Nucleus accumbens (tissue), 56 donors: ENCODE results near the gene FBXW4.

Source experiments
- DNase-seq, 56 donors: peaks; one replicate each; lab custom pipeline; 2025; lab: John Stamatoyannopoulos, UW

The FBXW4 gene

DNA sequence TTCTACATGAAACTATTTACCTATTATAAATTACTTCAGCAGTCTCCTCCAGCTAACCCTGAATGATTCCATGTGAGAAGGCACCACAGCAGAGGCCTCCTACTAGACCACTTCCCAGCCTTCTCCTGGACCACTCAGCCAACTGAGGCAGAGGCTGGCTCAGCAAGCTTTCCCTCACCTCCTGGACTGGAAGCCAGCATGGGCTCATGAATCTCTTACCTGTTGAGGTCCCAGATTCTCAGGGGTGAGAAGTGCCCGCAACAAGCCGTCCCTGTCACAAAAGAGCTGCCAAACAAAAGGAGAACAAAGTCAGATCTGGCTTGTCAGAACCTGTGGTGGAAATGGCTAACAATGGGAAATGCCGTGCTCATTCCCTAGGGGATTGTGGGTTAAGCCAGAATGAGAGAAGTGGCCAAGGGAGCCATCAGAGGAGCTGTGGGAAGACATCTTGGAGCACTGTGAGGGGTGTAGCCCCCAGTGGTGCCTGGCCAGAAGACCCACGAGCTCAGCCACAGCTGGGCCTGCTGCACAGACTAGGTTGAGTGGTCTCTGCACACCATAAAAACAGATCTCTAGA is 70.4 kb downstream of the FBXW4 start:
- DNase-seq, result no peak

- no peak for DNase-seq
These were observed 71.4 kb downstream of the FBXW4 start for GRCh38 chr10:101623528-101623927.

- no peak for DNase-seq
These were observed 75.0 kb downstream of the FBXW4 start for GRCh38 chr10:101619983-101620382.

- no peak for DNase-seq
These were observed 76.1 kb downstream of the FBXW4 start for GRCh38 chr10:101618871-101619270.

GRCh38 chr10:101617824-101618568 is 77.0 kb downstream of the FBXW4 start:
- DNase-seq, result no peak

- DNase-seq, result no peak
These were observed 77.7 kb downstream of the FBXW4 start for GRCh38 chr10:101617102-101617823.

- DNase-seq, result no peak
These were observed 78.4 kb downstream of the FBXW4 start for GRCh38 chr10:101616415-101617101.

DNA sequence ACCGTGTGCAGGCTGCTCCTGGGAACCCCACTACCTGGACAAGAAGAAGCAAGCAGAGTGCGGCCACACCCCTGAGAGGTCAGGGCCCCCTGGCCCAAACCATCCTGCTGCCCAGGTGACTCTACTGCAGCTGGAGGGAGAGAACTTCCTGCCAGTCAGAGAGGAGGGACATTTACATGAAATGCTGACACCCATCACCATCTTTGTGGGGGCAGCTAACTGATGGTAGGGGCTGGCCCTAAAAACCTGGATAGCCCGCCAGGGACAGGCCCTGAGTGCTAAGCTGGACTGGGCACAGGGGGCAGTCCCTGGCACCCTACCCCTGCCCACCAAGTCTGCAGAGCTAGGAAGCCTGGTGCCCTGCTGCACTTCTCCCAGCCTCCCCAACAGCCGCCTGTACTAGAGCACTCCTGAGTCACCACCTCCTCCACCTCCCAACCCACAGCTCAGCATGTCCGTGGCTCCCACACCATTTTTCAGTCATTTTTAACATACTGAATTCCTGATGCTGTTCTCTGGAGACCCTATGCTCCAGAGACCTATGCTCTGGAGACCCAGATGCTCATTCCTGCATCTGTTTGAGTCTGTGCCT is 79.3 kb downstream of the FBXW4 start:
- peak in 8 of 56 donors; percentile 3 to 42 (median 18) for DNase-seq

DNA sequence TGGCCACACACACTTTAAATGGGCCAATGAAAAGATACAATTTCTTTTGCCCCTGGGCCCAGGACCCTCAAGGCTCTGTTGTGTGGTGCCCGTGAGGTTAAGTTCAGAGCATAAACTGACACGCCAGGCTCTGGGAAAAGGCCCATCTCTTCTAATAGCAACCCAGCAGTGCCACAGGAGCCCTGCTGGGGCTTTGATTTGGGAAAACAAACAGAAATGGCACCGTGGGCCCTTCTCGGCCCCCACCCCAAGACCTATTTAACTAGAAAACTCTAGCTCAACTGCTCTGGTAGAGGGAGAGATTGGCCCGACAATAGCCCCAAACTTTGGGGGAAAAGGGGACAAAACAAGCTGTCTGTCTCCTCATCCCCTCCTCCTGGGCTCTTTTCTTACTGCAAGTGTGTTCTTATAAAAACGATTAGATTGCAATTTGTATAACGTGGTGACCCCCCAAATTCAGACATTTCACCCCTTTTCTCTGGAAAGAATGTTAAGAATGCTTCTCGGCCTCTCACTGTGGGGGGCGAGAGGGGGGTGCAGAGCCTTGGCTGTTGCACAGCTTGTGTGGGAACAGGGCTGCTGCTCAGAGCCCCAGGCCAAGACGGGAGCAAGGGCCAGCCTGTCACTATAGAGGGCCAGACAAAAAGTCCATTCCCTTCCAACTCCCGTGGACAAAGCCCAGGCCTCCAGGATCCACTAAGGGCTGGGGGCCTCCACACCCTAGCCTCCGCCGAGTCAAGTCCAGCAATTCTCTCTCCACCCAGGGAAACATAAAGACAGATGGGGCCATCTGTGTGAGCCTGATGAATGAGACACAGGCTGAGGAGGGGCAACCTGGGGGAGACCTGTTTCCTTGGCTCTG is 80.1 kb downstream of the FBXW4 start:
- no peak for DNase-seq

GRCh38 chr10:101613646-101614045 is 81.3 kb downstream of the FBXW4 start:
- peak in 1 of 56 donors; percentile 15 for DNase-seq

- peak in 1 of 56 donors; percentile 20 for DNase-seq
These were observed 82.1 kb downstream of the FBXW4 start for GRCh38 chr10:101612872-101613271.

DNA sequence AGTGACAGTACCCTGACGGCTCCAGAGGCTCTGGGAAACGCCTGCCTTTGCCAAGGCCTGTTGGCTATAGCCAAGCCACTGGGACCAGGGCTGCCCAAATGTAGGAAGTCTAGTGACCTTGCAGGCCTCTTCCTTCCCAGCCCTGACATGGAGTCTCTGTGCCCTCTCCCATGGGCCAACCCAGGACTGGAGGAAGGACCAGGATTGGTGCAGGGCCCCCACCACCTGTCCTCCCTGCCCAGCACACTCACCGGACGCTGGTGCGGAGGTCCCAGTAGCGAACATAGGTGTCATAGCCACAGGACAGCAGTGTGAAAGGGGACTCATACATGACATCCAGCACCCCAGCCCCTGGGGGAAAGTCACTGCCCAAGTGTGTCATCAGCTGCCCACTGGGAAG is 82.9 kb downstream of the FBXW4 start:
- no peak for DNase-seq

DNA sequence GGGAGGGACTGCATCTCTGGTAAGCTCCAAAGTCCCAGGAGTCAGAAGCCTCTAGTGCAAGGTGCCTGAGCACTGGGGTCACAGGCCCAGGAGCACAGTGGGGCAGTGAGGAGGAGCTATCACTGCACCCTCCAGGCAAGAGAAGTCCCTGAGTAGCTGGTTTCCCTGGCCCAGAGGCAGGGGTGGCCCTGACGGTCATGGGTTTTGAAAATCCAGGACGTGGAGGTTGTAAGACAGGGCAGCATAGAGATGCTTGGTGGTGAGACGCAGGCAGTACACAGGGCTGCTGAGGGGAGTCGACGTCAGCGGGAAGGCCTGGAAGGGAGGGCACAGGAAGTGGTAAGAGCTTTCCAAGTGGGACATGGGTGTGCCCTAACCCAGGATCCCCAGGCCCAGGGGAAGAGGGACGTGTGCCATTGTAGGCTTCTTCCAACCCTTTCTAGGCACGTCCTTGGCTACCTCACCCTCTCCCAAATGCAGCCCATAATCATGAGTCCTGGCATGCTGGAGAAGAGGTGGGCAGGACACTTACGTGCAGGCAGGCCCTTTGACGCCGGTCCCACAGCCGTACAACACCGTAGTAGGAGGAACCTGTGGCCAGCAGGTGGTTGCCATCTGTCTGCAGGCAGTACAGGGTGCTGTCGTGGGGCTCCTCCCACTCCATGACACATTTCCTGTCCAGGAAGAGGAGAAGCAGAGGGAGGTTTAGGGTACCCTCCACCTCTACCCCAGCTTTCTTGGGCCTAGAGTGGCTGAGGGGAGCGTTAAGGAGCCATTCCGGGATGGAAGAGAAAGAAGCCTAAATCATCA is 83.7 kb downstream of the FBXW4 start:
- DNase-seq, result no peak

DNA sequence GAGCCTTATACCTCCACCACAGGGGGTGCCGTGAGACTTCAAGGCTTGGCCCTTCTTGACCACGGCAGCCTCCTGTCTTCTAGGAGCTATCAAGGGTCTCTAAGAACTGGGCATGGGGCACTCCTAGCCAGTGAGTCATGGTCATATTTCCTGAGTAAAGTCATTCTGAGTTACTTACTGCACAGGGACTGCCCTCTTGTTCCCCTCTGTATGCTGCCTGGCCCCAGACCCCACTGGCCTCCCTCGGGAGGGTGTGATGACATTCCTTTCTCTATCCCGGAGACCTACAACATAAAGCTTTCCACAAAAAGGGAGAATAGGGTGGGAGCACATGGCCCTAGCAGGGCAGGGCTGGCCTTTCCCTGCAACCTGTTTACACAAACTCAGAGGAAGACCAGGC is 85.5 kb downstream of the FBXW4 start:
- no peak for DNase-seq

GRCh38 chr10:101607124-101607523 is 87.8 kb downstream of the FBXW4 start:
- DNase-seq, result no peak

DNA sequence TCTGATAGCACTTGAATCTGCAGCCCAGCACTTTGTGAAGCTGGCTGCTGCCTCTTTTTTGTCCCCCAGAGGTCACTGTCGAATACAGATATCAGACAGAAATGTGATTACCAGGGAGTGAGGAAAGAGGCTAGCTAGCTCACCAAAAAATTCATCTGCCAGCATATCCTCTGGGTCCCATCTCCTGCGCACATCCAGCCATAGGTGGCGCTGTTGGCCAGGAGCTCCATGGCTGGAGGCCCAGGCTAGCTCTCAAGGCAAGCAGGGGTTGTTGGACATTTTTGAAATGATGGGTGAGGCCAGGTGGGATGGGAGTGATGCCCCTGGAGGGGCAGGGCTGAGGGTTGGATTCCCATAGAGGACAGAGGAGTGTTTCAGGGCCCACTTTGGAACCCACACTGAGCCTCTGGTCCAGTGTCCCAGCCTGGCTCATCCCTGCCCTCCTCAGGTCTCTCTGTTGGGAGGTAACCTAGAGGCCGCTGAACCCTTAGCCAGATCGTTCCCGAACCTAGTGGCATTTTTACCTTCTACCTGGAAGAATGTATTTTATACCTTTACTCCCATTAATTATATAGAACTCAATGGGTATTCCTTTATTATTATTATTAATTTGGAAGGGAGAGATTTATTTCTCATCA is 92.1 kb downstream of the FBXW4 start:
- peak in 49 of 56 donors; percentile 11 to 85 (median 59) for DNase-seq

- no peak for DNase-seq
These were observed 93.4 kb downstream of the FBXW4 start for GRCh38 chr10:101601541-101601940.
